Measurements from ENCODE around the gene CPXM2. TPM values are rescaled to one million over a fixed set of nuclear protein-coding genes. Genes with fewer than 3 reads are reported as not detected.

Gene CPXM2
- total RNA-seq, 3 donors from 2014 or later, result 3.1 to 56.1 (median 7.7) TPM

DNA sequence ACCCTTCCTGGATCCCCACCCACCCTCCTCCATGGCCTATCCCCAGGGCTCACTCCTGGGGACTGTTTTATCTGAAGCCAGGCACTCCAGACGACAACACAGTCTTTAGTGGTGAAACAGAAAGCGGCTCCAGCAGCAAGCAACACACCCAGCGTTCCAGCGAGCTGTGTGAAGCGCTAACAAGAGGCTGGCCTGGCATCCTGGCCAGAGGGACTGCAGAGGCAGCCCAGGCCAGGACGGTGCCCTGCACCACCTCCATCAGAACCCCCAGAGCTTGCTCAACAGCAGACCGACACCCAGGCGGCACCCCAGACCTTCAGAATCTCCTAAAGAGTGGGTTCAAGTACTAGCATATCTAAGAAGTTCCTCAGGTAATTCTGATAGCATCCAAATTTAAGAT lies 2.0 kb upstream of the CPXM2 start:
- intact Hi-C loops (cut with DNase I, micrococcal nuclease), result no loop called here
- ATAC-seq, result no peak
- H3K9me3 ChIP-seq, result no peaks in the 10 kb centered on the region
- H3K4me1 ChIP-seq (ENCODE audit: low read depth), result no peaks in the 10 kb centered on the region
- DNase-seq, result no peak
- TF ChIP-seq, protein P1, sequence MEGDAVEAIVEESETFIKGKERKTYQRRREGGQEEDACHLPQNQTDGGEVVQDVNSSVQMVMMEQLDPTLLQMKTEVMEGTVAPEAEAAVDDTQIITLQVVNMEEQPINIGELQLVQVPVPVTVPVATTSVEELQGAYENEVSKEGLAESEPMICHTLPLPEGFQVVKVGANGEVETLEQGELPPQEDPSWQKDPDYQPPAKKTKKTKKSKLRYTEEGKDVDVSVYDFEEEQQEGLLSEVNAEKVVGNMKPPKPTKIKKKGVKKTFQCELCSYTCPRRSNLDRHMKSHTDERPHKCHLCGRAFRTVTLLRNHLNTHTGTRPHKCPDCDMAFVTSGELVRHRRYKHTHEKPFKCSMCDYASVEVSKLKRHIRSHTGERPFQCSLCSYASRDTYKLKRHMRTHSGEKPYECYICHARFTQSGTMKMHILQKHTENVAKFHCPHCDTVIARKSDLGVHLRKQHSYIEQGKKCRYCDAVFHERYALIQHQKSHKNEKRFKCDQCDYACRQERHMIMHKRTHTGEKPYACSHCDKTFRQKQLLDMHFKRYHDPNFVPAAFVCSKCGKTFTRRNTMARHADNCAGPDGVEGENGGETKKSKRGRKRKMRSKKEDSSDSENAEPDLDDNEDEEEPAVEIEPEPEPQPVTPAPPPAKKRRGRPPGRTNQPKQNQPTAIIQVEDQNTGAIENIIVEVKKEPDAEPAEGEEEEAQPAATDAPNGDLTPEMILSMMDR (IDR thresholded peaks at IDR 0.05), result no peak
- no peaks in the 10 kb centered on the region for H3K36me3 ChIP-seq (ENCODE audit: low read depth)
- no peak overlapping the region for H3K4me3 ChIP-seq

- TF ChIP-seq, protein P1 (IDR thresholded peaks at IDR 0.05), result no peak
Observed at GRCh38 chr10:123890756-123891143, 857 bp downstream of the CPXM2 start.

DNA sequence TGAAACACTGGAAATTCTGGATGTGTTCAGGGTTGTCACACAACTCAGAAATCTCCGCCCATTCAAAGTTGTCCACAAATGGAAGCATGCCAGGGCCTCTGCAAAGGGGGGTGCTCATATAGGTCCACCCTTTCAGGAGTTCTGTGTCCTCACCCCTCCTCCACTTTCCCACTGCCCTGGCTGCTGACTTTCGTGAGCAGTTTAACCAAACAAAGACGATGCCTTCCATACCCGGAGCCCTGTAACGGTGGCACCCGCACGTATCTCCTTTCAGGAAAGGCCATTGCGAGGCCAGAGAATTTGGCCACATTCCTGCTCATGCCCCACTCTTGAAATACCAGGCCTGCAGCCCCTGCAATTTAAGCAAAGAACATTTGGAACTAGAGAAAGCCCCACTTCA lies 1.4 kb downstream of the CPXM2 start:
- intact Hi-C loops (cut with DNase I, micrococcal nuclease), result no loop called here
- Histone ChIP-seq H3K4me1 (ENCODE audit: low read depth) (no peaks in the 10 kb centered on the region), H3K4me3 (no peak overlapping the region), H3K9me3 (no peaks in the 10 kb centered on the region), H3K36me3 (ENCODE audit: low read depth) (no peaks in the 10 kb centered on the region)
- no peak for DNase-seq
- ATAC-seq, result no peak
- TF ChIP-seq, protein P1 (IDR thresholded peaks at IDR 0.05), result no peak

More at GRCh38 chr10:123890756-123891143, 857 bp downstream of the CPXM2 start:
- DNase-seq (no peak), ATAC-seq (peak; percentile 20)
- Histone ChIP-seq H3K36me3 (ENCODE audit: low read depth) (no peaks in the 10 kb centered on the region), H3K4me3 (no peak overlapping the region), H3K4me1 (ENCODE audit: low read depth) (no peaks in the 10 kb centered on the region), H3K9me3 (no peaks in the 10 kb centered on the region)
- intact Hi-C loops (cut with DNase I, micrococcal nuclease), result no loop called here

DNA sequence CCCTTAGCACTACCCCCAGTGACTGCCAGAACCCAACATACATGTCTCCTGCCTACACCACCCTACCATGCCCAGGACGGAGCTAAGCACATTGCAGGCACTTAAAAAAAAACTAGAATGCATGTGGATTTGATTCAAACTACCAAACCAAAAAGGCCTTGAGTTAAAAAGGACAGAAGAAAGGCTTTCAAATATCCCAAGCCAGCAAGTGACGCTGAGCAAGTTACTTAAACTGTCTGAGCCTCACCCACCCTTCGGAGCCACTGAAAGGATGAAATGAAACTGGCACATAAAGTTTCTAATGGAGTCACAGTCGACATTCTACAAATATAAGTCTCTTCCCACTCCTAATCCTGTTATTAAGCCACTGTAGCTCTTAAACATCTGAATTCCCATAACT lies 1.8 kb downstream of the CPXM2 start:
- Histone ChIP-seq H3K9me3 (no peaks in the 10 kb centered on the region), H3K4me1 (ENCODE audit: low read depth) (no peaks in the 10 kb centered on the region), H3K36me3 (ENCODE audit: low read depth) (no peaks in the 10 kb centered on the region), H3K4me3 (no peak overlapping the region)
- intact Hi-C loops (cut with DNase I, micrococcal nuclease), result no loop called here
- DNase-seq (no peak), ATAC-seq (no peak)
- TF ChIP-seq, protein P1 (IDR thresholded peaks at IDR 0.05), result no peak

DNA sequence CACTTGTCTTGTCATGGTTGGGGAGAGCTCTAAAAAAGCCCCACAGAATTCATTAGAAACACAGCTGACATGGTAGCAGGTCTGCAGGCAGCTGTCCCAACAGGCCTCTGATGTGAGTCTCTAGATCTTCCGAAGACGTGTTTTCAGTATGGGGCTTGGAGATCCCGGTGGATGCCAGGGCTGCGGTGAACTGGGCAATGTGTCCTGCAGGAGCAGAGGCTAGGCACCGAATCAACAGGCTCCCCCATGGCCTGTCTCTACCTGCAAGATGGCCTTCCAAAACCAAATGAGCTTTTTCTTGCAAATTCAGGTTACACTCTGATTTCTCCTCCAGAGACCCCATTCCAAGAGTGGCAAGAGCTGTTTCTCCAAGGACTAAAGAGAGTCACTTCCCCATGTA lies 2.9 kb downstream of the CPXM2 start:
- intact Hi-C loops (cut with DNase I, micrococcal nuclease), result no loop called here
- Histone ChIP-seq H3K9me3 (no peaks in the 10 kb centered on the region), H3K36me3 (ENCODE audit: low read depth) (no peaks in the 10 kb centered on the region), H3K4me1 (ENCODE audit: low read depth) (no peaks in the 10 kb centered on the region), H3K4me3 (no peak overlapping the region)
- DNase-seq (no peak), ATAC-seq (no peak)
- TF ChIP-seq, protein P1 (IDR thresholded peaks at IDR 0.05), result no peak

DNA sequence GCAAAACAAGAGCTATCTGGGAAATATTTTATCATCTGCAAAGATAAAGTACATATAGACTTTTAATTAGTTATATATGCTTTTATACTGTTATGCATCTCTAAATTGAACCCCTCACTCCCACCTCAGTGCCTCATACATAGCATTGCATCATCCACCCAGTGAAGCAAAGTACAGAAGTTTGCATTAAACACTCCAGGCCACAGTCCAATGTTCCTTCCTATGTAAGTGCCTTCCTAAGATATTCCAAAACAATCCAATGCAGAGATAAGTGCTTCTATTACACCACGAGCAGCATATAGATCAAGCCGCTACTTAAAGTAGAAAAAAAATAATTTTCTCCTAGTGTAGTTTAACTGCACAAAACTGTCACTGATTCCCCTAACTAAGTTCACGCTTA lies 3.4 kb downstream of the CPXM2 start:
- no peak for DNase-seq
- H3K9me3 ChIP-seq, result no peaks in the 10 kb centered on the region
- H3K4me1 ChIP-seq (ENCODE audit: low read depth), result no peaks in the 10 kb centered on the region
- H3K36me3 ChIP-seq (ENCODE audit: low read depth), result no peaks in the 10 kb centered on the region
- TF ChIP-seq, protein P1 (IDR thresholded peaks at IDR 0.05), result no peak
- ATAC-seq, result no peak
- H3K4me3 ChIP-seq, result no peak overlapping the region
- intact Hi-C loops (cut with DNase I, micrococcal nuclease), result no loop called here

All from mucosa of descending colon (tissue), 3 donors.